NCI-H146 (cell line): Measurements from ENCODE around the gene DYNAP.

Experiments
- DNase-seq: peaks from one replicate; lab custom pipeline; 2025; lab: John Stamatoyannopoulos, UW

Gene DYNAP

DNA sequence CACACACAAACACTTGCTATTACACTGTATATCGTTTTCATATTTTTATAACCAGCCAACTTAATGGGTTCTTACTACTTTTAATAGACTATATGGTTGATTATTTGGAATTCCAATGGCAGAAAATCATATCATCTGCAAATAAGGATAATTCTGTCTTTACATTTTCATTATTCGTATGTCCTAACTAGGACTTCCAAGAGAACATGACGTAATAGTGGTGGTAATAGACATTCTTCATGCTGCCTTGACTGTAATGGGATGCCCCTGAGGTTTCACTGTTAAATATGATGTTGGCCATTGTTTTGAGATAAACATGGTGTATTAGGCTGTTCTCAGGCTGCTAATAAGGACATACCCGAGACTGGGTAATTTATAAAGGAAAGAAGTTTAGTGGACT, 45.2 kb downstream of the DYNAP start:
- DNase-seq = no peak

DNA sequence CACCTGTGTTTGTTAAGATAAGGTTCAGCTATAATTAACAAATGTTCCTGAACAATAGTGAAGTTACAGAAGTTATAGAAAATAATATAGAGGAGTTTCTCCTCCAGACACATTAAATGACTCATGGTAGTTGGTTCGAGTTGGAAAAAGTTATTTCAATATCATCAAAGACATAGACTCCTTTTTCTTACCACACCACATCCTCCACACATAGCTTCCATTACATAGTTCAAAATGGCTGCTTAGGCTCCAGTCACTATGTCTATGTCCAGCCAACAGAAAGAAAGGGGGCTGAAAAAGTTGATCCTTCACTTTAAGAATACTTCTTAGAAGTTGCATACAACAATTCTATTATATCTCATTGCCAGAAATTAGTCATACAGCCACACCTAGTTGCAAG, 50.7 kb downstream of the DYNAP start:
- no peak for DNase-seq

GRCh38 chr18:54647176-54647575, 56.1 kb downstream of the DYNAP start:
- peak; percentile 31 for DNase-seq
